WTC11 (cell line): ENCODE data around the gene FAM20B. TPM values are rescaled to one million over a fixed set of nuclear protein-coding genes. Genes with fewer than 3 reads are reported as not detected.

Source experiments
- ATF2 ChIP-seq: sonication (generic); formaldehyde crosslinking; IDR thresholded peaks from 2 replicates; pipeline ENCODE4 v1.8.1; 2022; ENCODE audit warnings: low read depth, missing genetic modification reagents, borderline replicate concordance
- CREM ChIP-seq: sonication (generic); formaldehyde crosslinking; IDR thresholded peaks from 2 replicates; pipeline ENCODE4 v1.8.1; 2022; ENCODE audit warnings: mild to moderate bottlenecking, missing genetic modification reagents, moderate library complexity
- ELF4 ChIP-seq: sonication (generic); formaldehyde crosslinking; IDR thresholded peaks from 2 replicates; pipeline ENCODE4 v1.8.1; 2022; ENCODE audit warnings: low read depth, mild to moderate bottlenecking, moderate library complexity, missing genetic modification reagents
- EMX1 ChIP-seq: fragments of 250-450 bp; sonication (Bioruptor Pico); IDR thresholded peaks from 2 replicates; pipeline ENCODE4 v1.8.0; 2021; ENCODE audit warnings: mild to moderate bottlenecking
- FOXP1 ChIP-seq: sonication (generic); formaldehyde crosslinking; IDR thresholded peaks from 2 replicates; pipeline ENCODE4 v1.8.0; 2022; ENCODE audit warnings: missing genetic modification reagents, mild to moderate bottlenecking, moderate library complexity, borderline replicate concordance
- GTF2I ChIP-seq: fragments of 250-450 bp; sonication (Bioruptor Pico); conservative IDR thresholded peaks from 2 replicates; pipeline ENCODE4 v1.4.0; 2021; ENCODE audit warnings: mild to moderate bottlenecking
- IRF2 ChIP-seq: sonication (generic); formaldehyde crosslinking; IDR thresholded peaks from 2 replicates; pipeline ENCODE4 v1.8.0; 2022; ENCODE audit warnings: low read depth, missing genetic modification reagents, borderline replicate concordance
- JAZF1 ChIP-seq: fragments of 250-450 bp; sonication (Bioruptor Pico); IDR thresholded peaks from 2 replicates; pipeline ENCODE4 v1.9.0; 2021; ENCODE audit warnings: moderate library complexity, mild to moderate bottlenecking, inconsistent platforms
- MLX ChIP-seq: sonication (generic); formaldehyde crosslinking; IDR thresholded peaks from 2 replicates; pipeline ENCODE4 v1.8.1; 2023; ENCODE audit warnings: mild to moderate bottlenecking, missing genetic modification reagents, moderate library complexity
- MXD4 ChIP-seq: fragments of 250-450 bp; sonication (Bioruptor Pico); IDR thresholded peaks from 2 replicates; pipeline ENCODE4 v1.8.0; 2021; ENCODE audit warnings: mild to moderate bottlenecking, moderate library complexity, borderline replicate concordance
- MYBL2 ChIP-seq: sonication (generic); formaldehyde crosslinking; IDR thresholded peaks from 2 replicates; pipeline ENCODE4 v1.8.1; 2023; ENCODE audit warnings: mild to moderate bottlenecking, moderate library complexity, missing genetic modification reagents
- NFATC4 ChIP-seq: fragments of 250-450 bp; sonication (Bioruptor Pico); IDR thresholded peaks from 2 replicates; pipeline ENCODE4 v1.9.0; 2021; ENCODE audit warnings: mild to moderate bottlenecking
- PRDM15 ChIP-seq: sonication (generic); formaldehyde crosslinking; IDR thresholded peaks from 2 replicates; pipeline ENCODE4 v1.8.0; 2022; ENCODE audit warnings: missing genetic modification reagents
- PRRX2 ChIP-seq: fragments of 250-450 bp; sonication (Bioruptor Pico); IDR thresholded peaks from 2 replicates; pipeline ENCODE4 v1.8.0; 2021; ENCODE audit warnings: mild to moderate bottlenecking
- TEAD4 ChIP-seq: sonication (generic); formaldehyde crosslinking; IDR thresholded peaks from 2 replicates; pipeline ENCODE4 v1.8.0; 2022; ENCODE audit warnings: mild to moderate bottlenecking, missing genetic modification reagents
- TP53 ChIP-seq: sonication (generic); formaldehyde crosslinking; IDR thresholded peaks from 2 replicates; pipeline ENCODE4 v1.8.1; 2023; ENCODE audit warnings: mild to moderate bottlenecking, missing genetic modification reagents
- ZNF219 ChIP-seq: sonication (generic); formaldehyde crosslinking; IDR thresholded peaks from 2 replicates; pipeline ENCODE4 v1.8.0; 2023; ENCODE audit warnings: missing genetic modification reagents, mild to moderate bottlenecking, borderline replicate concordance
- ZNF671 ChIP-seq: fragments of 250-450 bp; sonication (Bioruptor Pico); IDR thresholded peaks from 2 replicates; pipeline ENCODE4 v1.8.0; 2021; ENCODE audit warnings: mild to moderate bottlenecking
- total RNA-seq: library from RNA; stranded (reverse); gene quantifications from 3 replicates; pipeline ENCODE4 v1.2.3, GENCODE V29; 2021
- TF ChIP-seq, protein P1 (sequence below): sonication (generic); formaldehyde crosslinking; IDR thresholded peaks from 2 replicates; pipeline ENCODE4 v1.8.1; 2022; ENCODE audit warnings: low read depth, mild to moderate bottlenecking, moderate library complexity, missing genetic modification reagents, borderline replicate concordance
- TF ChIP-seq, protein P2 (sequence below): sonication (generic); formaldehyde crosslinking; IDR thresholded peaks from 2 replicates; pipeline ENCODE4 v1.8.1; 2023; ENCODE audit warnings: mild to moderate bottlenecking, missing genetic modification reagents
- TF ChIP-seq, protein P3 (sequence below): sonication (generic); formaldehyde crosslinking; IDR thresholded peaks from 2 replicates; pipeline ENCODE4 v1.8.1; 2023; ENCODE audit warnings: mild to moderate bottlenecking, missing genetic modification reagents, borderline replicate concordance
- TF ChIP-seq, protein P4 (sequence below): fragments of 250-450 bp; sonication (Bioruptor Pico); IDR thresholded peaks from 2 replicates; pipeline ENCODE4 v1.9.0; 2021; ENCODE audit warnings: mild to moderate bottlenecking
- TF ChIP-seq, protein P5 (sequence below): fragments of 250-450 bp; sonication (Bioruptor Pico); IDR thresholded peaks from 2 replicates; pipeline ENCODE4 v1.9.0; 2021; ENCODE audit warnings: mild to moderate bottlenecking

FAM20B gene
- total RNA-seq, 1 experiment from 2014 or later = 36.1 TPM

- TF ChIP-seq PRDM15 (CRISPR knock-in tag) (no peak), MYBL2 (peak; percentile 84), ZNF671 (CRISPR knock-in tag) (no peak), IRF2 (CRISPR knock-in tag) (no peak), MLX (CRISPR knock-in tag) (no peak), EMX1 (CRISPR knock-in tag) (no peak), TP53 (CRISPR knock-in tag) (0 out of 2 replicates have a peak, but pooled peaks have one; percentile 40), MXD4 (CRISPR knock-in tag) (no peak), ATF2 (CRISPR knock-in tag) (peak; percentile 26; the same call in 1 of the 2 replicates), ELF4 (CRISPR knock-in tag) (0 out of 2 replicates have a peak, but pooled peaks have one; percentile 49), ZNF219 (CRISPR knock-in tag) (no peak), FOXP1 (CRISPR knock-in tag) (peak; percentile 89; the same call in 1 of the 2 replicates), JAZF1 (CRISPR knock-in tag) (no peak), TEAD4 (CRISPR knock-in tag) (no peak), CREM (CRISPR knock-in tag) (peak; percentile 80; the same call in 1 of the 2 replicates), NFATC4 (CRISPR knock-in tag) (no peak), PRRX2 (no peak), GTF2I (CRISPR knock-in tag) (no peak)
- TF ChIP-seq, protein P1, sequence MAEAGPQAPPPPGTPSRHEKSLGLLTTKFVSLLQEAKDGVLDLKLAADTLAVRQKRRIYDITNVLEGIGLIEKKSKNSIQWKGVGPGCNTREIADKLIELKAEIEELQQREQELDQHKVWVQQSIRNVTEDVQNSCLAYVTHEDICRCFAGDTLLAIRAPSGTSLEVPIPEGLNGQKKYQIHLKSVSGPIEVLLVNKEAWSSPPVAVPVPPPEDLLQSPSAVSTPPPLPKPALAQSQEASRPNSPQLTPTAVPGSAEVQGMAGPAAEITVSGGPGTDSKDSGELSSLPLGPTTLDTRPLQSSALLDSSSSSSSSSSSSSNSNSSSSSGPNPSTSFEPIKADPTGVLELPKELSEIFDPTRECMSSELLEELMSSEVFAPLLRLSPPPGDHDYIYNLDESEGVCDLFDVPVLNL (CRISPR knock-in tag) = 0 out of 2 replicates have a peak, but pooled peaks have one; percentile 53
- TF ChIP-seq, protein P2, sequence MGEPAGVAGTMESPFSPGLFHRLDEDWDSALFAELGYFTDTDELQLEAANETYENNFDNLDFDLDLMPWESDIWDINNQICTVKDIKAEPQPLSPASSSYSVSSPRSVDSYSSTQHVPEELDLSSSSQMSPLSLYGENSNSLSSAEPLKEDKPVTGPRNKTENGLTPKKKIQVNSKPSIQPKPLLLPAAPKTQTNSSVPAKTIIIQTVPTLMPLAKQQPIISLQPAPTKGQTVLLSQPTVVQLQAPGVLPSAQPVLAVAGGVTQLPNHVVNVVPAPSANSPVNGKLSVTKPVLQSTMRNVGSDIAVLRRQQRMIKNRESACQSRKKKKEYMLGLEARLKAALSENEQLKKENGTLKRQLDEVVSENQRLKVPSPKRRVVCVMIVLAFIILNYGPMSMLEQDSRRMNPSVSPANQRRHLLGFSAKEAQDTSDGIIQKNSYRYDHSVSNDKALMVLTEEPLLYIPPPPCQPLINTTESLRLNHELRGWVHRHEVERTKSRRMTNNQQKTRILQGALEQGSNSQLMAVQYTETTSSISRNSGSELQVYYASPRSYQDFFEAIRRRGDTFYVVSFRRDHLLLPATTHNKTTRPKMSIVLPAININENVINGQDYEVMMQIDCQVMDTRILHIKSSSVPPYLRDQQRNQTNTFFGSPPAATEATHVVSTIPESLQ (CRISPR knock-in tag) = no peak
- TF ChIP-seq, protein P3, sequence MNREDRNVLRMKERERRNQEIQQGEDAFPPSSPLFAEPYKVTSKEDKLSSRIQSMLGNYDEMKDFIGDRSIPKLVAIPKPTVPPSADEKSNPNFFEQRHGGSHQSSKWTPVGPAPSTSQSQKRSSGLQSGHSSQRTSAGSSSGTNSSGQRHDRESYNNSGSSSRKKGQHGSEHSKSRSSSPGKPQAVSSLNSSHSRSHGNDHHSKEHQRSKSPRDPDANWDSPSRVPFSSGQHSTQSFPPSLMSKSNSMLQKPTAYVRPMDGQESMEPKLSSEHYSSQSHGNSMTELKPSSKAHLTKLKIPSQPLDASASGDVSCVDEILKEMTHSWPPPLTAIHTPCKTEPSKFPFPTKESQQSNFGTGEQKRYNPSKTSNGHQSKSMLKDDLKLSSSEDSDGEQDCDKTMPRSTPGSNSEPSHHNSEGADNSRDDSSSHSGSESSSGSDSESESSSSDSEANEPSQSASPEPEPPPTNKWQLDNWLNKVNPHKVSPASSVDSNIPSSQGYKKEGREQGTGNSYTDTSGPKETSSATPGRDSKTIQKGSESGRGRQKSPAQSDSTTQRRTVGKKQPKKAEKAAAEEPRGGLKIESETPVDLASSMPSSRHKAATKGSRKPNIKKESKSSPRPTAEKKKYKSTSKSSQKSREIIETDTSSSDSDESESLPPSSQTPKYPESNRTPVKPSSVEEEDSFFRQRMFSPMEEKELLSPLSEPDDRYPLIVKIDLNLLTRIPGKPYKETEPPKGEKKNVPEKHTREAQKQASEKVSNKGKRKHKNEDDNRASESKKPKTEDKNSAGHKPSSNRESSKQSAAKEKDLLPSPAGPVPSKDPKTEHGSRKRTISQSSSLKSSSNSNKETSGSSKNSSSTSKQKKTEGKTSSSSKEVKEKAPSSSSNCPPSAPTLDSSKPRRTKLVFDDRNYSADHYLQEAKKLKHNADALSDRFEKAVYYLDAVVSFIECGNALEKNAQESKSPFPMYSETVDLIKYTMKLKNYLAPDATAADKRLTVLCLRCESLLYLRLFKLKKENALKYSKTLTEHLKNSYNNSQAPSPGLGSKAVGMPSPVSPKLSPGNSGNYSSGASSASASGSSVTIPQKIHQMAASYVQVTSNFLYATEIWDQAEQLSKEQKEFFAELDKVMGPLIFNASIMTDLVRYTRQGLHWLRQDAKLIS (CRISPR knock-in tag) = no peak
- TF ChIP-seq, protein P4, sequence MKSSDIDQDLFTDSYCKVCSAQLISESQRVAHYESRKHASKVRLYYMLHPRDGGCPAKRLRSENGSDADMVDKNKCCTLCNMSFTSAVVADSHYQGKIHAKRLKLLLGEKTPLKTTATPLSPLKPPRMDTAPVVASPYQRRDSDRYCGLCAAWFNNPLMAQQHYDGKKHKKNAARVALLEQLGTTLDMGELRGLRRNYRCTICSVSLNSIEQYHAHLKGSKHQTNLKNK = no peak
- TF ChIP-seq, protein P5, sequence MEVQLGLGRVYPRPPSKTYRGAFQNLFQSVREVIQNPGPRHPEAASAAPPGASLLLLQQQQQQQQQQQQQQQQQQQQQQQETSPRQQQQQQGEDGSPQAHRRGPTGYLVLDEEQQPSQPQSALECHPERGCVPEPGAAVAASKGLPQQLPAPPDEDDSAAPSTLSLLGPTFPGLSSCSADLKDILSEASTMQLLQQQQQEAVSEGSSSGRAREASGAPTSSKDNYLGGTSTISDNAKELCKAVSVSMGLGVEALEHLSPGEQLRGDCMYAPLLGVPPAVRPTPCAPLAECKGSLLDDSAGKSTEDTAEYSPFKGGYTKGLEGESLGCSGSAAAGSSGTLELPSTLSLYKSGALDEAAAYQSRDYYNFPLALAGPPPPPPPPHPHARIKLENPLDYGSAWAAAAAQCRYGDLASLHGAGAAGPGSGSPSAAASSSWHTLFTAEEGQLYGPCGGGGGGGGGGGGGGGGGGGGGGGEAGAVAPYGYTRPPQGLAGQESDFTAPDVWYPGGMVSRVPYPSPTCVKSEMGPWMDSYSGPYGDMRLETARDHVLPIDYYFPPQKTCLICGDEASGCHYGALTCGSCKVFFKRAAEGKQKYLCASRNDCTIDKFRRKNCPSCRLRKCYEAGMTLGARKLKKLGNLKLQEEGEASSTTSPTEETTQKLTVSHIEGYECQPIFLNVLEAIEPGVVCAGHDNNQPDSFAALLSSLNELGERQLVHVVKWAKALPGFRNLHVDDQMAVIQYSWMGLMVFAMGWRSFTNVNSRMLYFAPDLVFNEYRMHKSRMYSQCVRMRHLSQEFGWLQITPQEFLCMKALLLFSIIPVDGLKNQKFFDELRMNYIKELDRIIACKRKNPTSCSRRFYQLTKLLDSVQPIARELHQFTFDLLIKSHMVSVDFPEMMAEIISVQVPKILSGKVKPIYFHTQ (CRISPR knock-in tag) = no peak
Measured at GRCh38 chr1:179081687-179082332, 56.1 kb downstream of the FAM20B start, which contains the start of gene TOR3A (continued).
